ENCODE results near the gene KCNG4. TPM values are rescaled to one million over a fixed set of nuclear protein-coding genes. Genes with fewer than 3 reads are reported as not detected.

The KCNG4 gene
- total RNA-seq, 1 donor, result not detected

DNA sequence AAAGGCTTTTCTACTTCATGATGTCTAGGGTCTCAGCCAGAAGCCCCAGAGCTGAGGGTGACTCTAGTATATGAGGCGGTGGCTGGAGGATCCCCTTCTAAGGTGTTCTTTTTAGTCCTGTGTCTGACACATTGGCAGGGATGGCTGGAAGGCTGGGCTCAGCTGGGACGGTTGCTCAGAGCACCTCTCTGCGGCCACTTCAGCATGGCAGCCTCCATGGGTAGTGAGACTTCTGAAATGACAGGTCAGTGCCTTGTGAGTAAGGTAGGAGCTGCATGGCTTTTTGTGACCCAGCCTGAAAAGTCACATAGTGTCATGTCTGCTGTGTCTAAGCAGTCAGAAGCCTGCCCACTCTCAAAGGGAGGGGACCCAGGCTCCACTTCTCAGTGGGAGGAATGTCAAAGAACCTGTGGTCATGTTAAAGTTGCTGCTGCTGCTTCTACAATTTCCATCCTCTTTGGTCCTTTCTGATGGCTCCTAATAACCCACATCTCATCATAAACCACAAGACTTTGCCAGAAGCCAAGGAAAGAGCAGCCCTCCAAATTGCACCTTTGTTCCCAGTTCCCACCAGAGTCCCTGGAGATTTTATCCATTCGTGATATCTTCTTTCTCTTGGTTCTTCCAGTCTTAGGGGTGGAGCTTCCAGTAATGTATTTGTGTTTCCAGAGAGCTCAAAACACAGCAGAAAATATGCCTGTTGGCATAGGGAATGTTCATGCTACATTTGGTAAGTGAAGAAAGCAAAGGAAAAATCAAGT, 15.4 kb upstream of the KCNG4 start:
- no peak overlapping the region for H3K4me3 ChIP-seq (ENCODE audit: low read depth, low read length)
- no peak for DNase-seq (ENCODE audit: low read depth)
- TF ChIP-seq, protein P1, sequence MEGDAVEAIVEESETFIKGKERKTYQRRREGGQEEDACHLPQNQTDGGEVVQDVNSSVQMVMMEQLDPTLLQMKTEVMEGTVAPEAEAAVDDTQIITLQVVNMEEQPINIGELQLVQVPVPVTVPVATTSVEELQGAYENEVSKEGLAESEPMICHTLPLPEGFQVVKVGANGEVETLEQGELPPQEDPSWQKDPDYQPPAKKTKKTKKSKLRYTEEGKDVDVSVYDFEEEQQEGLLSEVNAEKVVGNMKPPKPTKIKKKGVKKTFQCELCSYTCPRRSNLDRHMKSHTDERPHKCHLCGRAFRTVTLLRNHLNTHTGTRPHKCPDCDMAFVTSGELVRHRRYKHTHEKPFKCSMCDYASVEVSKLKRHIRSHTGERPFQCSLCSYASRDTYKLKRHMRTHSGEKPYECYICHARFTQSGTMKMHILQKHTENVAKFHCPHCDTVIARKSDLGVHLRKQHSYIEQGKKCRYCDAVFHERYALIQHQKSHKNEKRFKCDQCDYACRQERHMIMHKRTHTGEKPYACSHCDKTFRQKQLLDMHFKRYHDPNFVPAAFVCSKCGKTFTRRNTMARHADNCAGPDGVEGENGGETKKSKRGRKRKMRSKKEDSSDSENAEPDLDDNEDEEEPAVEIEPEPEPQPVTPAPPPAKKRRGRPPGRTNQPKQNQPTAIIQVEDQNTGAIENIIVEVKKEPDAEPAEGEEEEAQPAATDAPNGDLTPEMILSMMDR (IDR thresholded peaks at IDR 0.05; ENCODE audit: insufficient read depth, low read length), result no peak

DNA sequence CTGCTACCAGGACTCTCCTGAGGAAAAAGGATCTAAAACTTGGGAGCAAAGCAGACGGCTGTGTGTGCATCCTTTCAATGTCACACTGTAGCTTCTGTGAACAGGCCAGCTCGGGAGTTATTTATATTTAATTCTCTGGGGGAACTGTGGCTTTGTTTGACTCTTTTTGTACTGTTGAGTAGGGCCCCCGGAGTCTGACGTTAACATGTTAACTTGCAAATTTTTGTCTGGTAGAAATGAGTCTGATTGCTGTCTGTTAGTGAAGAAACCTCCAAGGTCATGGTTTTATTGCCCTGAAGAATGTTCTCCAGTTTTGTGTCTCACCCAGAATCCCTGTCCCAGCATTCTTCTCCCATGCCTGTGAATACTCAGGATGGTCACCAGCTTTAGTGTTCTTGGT, 14.2 kb upstream of the KCNG4 start:
- DNase-seq (ENCODE audit: low read depth), result no peak
- TF ChIP-seq, protein P1 (IDR thresholded peaks at IDR 0.05; ENCODE audit: insufficient read depth, low read length), result no peak
- H3K4me3 ChIP-seq (ENCODE audit: low read depth, low read length), result no peak overlapping the region

DNA sequence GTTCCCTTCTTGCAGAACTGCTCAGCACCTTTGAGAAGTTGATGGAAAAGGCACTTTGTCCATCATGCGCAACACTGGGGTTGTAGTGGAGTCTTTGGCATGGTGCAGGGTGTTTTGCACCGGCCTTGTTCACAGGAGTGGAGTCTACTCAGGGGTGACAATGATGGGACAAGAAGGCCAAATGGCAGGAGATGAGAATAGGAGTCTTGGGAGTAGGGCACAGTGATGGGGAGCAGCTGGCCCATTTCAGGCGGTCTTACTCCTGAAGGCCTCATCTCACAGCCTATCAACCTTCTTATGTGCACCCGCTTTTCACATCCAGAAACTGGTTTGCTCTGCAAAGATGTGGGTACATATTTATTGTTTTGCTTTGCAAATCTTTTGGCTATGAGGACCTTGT, 13.4 kb upstream of the KCNG4 start:
- DNase-seq (ENCODE audit: low read depth), result no peak
- TF ChIP-seq, protein P1 (IDR thresholded peaks at IDR 0.05; ENCODE audit: insufficient read depth, low read length), result no peak
- H3K4me3 ChIP-seq (ENCODE audit: low read depth, low read length), result no peak overlapping the region

DNA sequence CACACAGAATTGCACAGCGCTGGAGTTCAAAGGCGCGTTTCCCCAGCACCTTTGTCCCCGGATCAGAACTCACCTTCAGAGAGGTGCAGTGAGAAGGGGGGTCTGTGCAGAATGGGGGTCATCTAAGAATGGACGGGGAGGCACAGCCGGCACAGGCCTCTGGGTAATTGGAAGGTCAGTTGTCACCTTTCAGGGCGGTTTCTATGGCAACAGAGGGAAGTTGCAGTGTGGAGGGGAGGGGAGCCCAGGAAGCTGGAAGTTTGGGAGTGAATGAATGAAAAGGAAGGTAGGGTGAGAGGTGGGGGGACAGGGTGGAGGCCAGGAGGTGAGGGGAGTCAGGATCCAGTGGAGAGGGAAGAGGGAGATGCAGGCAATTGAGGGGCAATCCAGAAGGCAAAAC, 12.4 kb upstream of the KCNG4 start:
- no peak overlapping the region for H3K4me3 ChIP-seq (ENCODE audit: low read depth, low read length)
- TF ChIP-seq, protein P1 (IDR thresholded peaks at IDR 0.05; ENCODE audit: insufficient read depth, low read length), result no peak
- no peak for DNase-seq (ENCODE audit: low read depth)

DNA sequence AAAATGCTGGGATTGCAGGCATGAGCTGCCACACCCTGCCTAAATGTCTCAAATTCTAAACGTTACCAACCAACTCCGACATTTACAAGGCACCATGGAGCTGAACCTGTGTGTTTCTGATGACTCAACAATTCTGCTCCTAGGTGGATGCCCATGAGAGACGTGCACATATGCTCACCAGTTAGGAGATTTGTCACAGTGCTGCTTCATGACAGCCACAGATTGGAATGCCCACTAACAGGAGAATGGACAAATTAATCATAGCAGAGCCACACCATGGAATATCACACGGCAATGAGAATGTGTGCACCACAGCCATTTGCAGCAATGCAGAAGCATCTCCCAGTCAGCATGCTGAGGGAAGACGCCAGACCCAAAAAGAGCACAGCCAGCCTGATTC, 8.0 kb upstream of the KCNG4 start:
- no peak overlapping the region for H3K4me3 ChIP-seq (ENCODE audit: low read depth, low read length)
- TF ChIP-seq, protein P1 (IDR thresholded peaks at IDR 0.05; ENCODE audit: insufficient read depth, low read length), result no peak
- no peak for DNase-seq (ENCODE audit: low read depth)

DNA sequence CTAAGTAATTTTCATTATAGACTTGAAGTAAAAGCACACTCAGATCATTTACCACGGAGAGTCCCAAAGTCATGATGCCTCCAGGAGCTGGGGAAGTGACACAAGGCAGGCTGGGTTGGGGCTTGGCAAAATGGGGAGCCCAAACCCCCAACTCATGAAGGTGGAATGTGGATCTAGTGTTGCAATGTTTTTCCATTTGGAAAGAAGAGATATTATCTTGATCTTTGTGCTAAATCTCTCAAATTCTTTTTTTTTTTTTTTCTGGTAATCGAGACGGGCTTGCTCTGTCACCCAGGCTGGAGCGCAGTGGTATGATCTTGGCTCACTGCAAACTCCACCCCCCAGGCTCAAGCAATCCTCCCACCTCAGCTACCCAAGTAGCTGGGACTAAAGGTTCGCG, 7.5 kb upstream of the KCNG4 start:
- DNase-seq (ENCODE audit: low read depth), result no peak
- TF ChIP-seq, protein P1 (IDR thresholded peaks at IDR 0.05; ENCODE audit: insufficient read depth, low read length), result no peak
- H3K4me3 ChIP-seq (ENCODE audit: low read depth, low read length), result no peak overlapping the region

DNA sequence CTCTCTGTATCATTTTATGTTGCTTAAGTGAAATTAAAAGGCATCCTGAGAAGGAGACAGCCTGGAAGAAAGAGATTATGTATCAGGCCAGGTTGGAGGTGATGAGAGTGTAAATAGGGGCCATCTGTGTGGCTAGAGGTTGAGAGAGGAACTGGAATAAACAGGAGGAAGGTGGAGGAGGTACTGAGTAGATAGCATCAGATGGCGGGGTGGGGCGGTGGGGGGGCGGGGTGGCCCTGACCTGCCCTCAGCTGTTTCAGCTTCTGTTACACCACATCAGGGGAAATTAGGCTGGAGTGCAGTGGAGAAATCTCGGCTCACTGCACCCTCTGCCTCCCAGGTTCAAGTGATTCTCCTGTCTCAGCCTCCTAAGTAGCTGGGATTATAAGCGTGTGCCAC, 6.9 kb upstream of the KCNG4 start:
- TF ChIP-seq, protein P1 (IDR thresholded peaks at IDR 0.05; ENCODE audit: insufficient read depth, low read length), result no peak
- no peak overlapping the region for H3K4me3 ChIP-seq (ENCODE audit: low read depth, low read length)

More for the DNA sequence above, 6.9 kb upstream of the KCNG4 start:
- DNase-seq (ENCODE audit: low read depth), result no peak
